Small intestine (tissue), 7 donors: ENCODE results near the gene RBM48. TPM values are rescaled to one million over a fixed set of nuclear protein-coding genes. Genes with fewer than 3 reads are reported as not detected.
A peak's percentile ranks its signal among the peaks of the same experiment; 100 is the strongest.
"Not testable (repeated sequence)": the region's sequence is repeated elsewhere in the genome, so short reads cannot be mapped to it uniquely, and the experiment has no call there.

ENCODE experiments used
- DNase-seq, 2 donors: peaks; one replicate each; pipeline versions ENCODE4 v3.0.0 to v3.0.0-alpha.2; 2013
- FAIRE-seq: peaks from 2 replicates; lab custom pipeline; 2012; peaks lifted over from hg19 to GRCh38; lab: Jason Lieb, UNC
- H3K27ac ChIP-seq, 3 donors: one replicate each; pipeline ENCODE4 v1.5.1; 2013; ENCODE audit warnings: low read length in 2 of 3, mild to moderate bottlenecking in 2 of 3, control low read depth in 1 of 3, inconsistent platforms in 1 of 3, low read depth in 1 of 3, moderate library complexity in 1 of 3
- H3K27me3 ChIP-seq, 3 donors: one replicate each; pipeline ENCODE4 v1.6.1; 2013; ENCODE audit warnings: low read length in 3 of 3, inconsistent platforms in 1 of 3; ENCODE audit not compliant: control insufficient read depth in 3 of 3, insufficient read depth in 3 of 3
- H3K36me3 ChIP-seq, 3 donors: one replicate each; pipeline ENCODE4 v1.6.1; 2013; ENCODE audit warnings: low read length in 3 of 3, inconsistent platforms in 1 of 3, low read depth in 1 of 3, mild to moderate bottlenecking in 1 of 3, moderate library complexity in 1 of 3; ENCODE audit not compliant: control insufficient read depth in 3 of 3, insufficient read depth in 2 of 3
- H3K4me1 ChIP-seq, 3 donors: one replicate each; pipeline ENCODE4 v1.6.1; 2013; ENCODE audit warnings: low read length in 2 of 3, inconsistent platforms in 1 of 3, low read depth in 1 of 3, mild to moderate bottlenecking in 1 of 3, moderate library complexity in 1 of 3; ENCODE audit not compliant: control insufficient read depth in 3 of 3, insufficient read depth in 2 of 3
- H3K4me3 ChIP-seq, 3 donors: one replicate each; pipeline ENCODE4 v1.5.1; 2013; ENCODE audit warnings: low read length in 3 of 3, control low read depth in 1 of 3, inconsistent platforms in 1 of 3, low read depth in 1 of 3, mild to moderate bottlenecking in 1 of 3, moderate library complexity in 1 of 3
- H3K9me3 ChIP-seq, 2 donors: one replicate each; pipeline ENCODE4 v1.6.1; 2013; ENCODE audit warnings: low read depth in 1 of 2, low read length in 1 of 2; ENCODE audit not compliant: control insufficient read depth in 2 of 2, insufficient read depth in 1 of 2
- WGBS, 3 donors: extraction: QIAGEN DNeasy Blood & Tissue Kit; methylation state at CpG; one replicate each; pipeline ENCODE4 v1.1.7; 2013; 5-methylcytosine and 5-hydroxymethylcytosine counted together
- polyA plus RNA-seq, 4 donors: library from polyadenylated mRNA; stranded (reverse) in 3 of 4; unstranded in 1 of 4; fragments of 200-250 nt in 3 of 4; fragments of 120-200 nt in 1 of 4; gene quantifications; one replicate each; pipeline versions ENCODE4 v1.2.1 to v1.2.3, GENCODE V29; 2013
- donor health status: healthy with polysubstance abuse.
- donor health status: control.
- donor health status: control.
- donor health status: Bipolar disorder and iron deficiency.
- donor health status: healthy.

The RBM48 gene
- polyA plus RNA-seq, 4 donors: 6.4 to 15.9 (median 7.1) TPM

DNA sequence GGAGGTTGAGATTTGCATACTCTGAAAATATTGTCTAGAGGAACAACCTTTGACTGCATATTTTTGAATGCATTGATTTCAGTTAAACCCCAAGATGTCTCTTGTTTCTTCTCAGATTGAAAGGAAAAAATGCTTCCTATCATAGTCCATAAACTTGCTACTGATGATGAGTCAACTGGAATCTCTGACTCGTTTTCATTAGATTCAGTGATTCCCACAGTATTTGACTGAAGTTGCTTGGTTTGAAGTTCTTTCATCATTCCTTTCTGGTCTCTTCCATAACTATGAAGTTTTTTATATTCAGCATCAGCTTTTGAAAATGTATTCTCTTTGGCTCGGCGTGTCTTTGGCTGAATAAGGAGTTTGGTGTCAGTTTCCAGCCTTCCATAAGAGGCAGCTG lies 11.0 kb upstream of the RBM48 start:
- FAIRE-seq: no peak

DNA sequence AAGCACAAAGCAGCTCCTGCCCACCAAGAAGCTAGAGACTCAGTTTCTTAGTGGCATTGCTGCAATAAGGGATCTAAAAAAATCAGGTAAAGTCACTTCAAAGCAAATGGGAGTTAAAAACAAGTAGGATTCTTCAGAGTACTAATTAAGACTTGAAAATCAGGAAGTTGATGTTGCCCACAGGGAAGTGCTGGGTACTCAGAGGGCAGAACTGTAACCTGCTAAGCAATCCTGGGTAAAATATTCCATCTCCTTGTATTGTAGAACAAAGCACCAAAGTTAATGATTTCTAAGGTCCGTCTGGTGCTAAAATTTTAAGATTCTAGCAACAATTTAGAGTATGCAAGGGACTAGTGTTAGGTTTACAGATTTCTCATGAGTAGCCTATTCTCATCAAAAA lies 8.6 kb upstream of the RBM48 start:
- H3K4me1 ChIP-seq: no peaks in the 10 kb centered on the region
- WGBS, 3 donors: 72 to 87% (median 84%) methylated on average over 1 of the region's 1 CpG
- no peak overlapping the region for H3K4me3 ChIP-seq
- no peaks in the 10 kb centered on the region for H3K9me3 ChIP-seq
- DNase-seq: no peak
- no peak for FAIRE-seq
- H3K27me3 ChIP-seq: no peaks in the 10 kb centered on the region
- H3K36me3 ChIP-seq: peaks cover 2 to 15% (median 14%) of the 10 kb centered on the region in 3 donors
- H3K27ac ChIP-seq: no peak overlapping the region

More for the DNA sequence above, 11.0 kb upstream of the RBM48 start:
- no peaks in the 10 kb centered on the region for H3K4me1 ChIP-seq
- no peak overlapping the region for H3K4me3 ChIP-seq
- H3K36me3 ChIP-seq: peaks cover 2 to 17% (median 15%) of the 10 kb centered on the region in 3 donors
- 87 to 94% (median 90%) methylated on average over 3 of the region's 3 CpGs for WGBS, 3 donors
- H3K27me3 ChIP-seq: no peaks in the 10 kb centered on the region
- no peaks in the 10 kb centered on the region for H3K9me3 ChIP-seq
- no peak overlapping the region for H3K27ac ChIP-seq
- no peak for DNase-seq

DNA sequence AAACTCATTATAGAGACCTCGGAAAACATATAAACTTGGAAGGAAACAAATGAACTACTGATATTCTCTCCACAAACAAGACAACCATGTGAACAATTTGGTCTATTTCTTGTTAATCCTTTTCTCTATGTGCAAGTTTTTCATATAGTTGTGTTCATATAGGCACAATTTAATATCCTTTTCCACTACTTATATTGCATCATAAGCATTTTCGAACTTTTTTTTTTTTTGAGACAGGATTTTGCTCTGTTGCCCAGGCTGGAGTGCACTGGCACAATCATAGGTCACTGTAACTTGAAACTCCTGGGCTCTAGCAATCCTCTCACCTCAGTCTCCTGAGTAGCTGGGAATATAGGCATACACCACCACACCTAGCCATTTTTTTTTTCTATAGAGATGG lies 5.5 kb upstream of the RBM48 start:
- no peak for FAIRE-seq
- WGBS, 3 donors: 89 to 94% (median 92%) methylated on average over 2 of the region's 2 CpGs

DNA sequence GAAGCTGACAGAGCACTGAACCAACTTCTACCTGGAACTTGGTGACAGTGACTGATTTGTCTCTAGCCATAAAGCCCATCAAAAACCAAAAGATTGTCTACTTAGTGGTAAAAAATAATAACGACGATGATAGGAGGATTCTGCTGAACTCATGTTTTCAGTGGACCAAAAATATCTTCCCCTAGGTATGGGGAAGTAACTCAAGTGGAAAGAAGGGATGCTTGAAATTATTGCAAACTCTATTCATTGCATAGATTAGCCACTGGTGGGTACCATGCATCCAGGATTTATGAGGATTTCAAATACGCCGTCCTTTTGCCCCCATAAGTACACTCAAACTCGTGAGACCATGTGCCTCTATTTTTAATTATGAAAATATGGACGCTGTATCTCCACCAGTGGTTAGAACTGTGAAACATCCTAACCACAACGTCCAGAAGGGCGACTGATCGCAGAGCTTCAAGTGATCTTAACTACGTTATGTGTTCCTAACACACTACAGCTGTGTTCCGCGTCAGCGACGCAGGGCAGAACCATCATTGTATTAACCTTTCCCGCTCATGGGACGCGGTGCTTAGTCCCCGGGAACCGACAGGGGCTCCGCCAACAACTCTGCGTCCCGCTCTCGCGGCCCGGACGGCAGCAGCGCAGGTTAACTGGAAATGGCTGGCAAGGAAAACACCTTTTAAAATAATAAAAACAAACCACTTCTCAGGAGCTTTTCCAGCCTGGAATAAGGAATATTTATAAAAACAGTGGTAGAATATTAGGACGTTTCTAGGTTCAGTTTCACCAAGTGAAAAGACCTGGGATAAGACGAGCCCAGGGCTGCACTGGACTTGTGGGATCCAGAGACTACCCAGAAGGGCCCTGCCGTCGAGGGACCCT lies 1.1 kb upstream of the RBM48 start:
- peaks cover 3 to 12% (median 6%) of the 10 kb centered on the region in 3 donors for H3K36me3 ChIP-seq
- H3K9me3 ChIP-seq: no peaks in the 10 kb centered on the region
- H3K27ac ChIP-seq: peak overlapping the region; percentile 85 to 91 (median 88)
- FAIRE-seq (no peak), DNase-seq (peak; percentile 57 to 74)
- H3K4me1 ChIP-seq: peaks cover 0 to 7% (median 3%) of the 10 kb centered on the region in 3 donors
- WGBS, 3 donors: 0 to 1% (median 0%) methylated on average over 31 of the region's 31 CpGs
- H3K4me3 ChIP-seq: peak overlapping the region; percentile 53 to 95 (median 94)
- no peaks in the 10 kb centered on the region for H3K27me3 ChIP-seq

More for the DNA sequence above, 5.5 kb upstream of the RBM48 start:
- H3K27me3 ChIP-seq: no peaks in the 10 kb centered on the region
- H3K9me3 ChIP-seq: no peaks in the 10 kb centered on the region
- peaks cover 0 to 7% (median 7%) of the 10 kb centered on the region in 3 donors for H3K36me3 ChIP-seq
- H3K4me1 ChIP-seq: peaks cover 0 to 4% (median 3%) of the 10 kb centered on the region in 3 donors
- H3K4me3 ChIP-seq: no peak overlapping the region
- no peak overlapping the region for H3K27ac ChIP-seq
- DNase-seq: no peak

DNA sequence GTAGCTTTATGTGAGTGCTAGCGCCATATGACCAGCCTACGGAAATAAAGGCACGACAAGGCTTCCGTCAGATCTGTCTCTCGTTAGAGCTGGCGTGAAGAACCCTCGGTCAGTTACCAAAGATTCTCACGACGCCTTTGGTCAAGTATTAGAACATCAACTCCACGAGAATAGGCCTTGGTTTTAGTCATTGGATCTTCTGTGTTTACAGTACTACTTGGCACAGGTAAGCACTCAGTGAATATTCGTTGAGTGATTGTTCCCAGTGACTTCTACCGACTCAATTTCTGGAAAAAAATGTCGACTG lies 316 bp downstream of the RBM48 start:
- H3K9me3 ChIP-seq: no peaks in the 10 kb centered on the region

DNA sequence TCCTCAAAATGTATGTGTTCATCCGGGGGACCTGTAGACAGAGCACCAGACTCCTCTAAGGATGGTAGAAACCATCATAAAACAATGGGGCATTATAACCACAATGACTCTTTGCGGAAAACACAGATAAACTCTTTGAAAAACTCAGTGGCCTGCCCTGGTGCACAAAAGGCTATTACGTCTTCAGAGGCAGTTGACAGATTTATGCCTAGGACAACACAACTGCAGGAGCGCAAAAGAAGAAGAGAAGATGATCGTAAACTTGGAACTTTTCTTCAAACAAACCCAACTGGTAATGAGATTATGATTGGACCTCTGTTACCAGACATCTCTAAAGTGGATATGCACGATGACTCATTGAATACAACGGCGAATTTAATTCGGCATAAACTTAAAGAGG lies 6.0 kb downstream of the RBM48 start:
- Histone ChIP-seq H3K4me3 (no peak overlapping the region), H3K9me3 (no peaks in the 10 kb centered on the region), H3K36me3 (peaks cover 11 to 31% (median 31%) of the 10 kb centered on the region in 3 donors), H3K4me1 (no peaks in the 10 kb centered on the region), H3K27ac (no peak overlapping the region), H3K27me3 (no peaks in the 10 kb centered on the region)
- DNase-seq: no peak
- no peak for FAIRE-seq
- WGBS, 3 donors: 92 to 97% (median 93%) methylated on average over 9 of the region's 9 CpGs

More for the DNA sequence above, 316 bp downstream of the RBM48 start:
- H3K4me1 ChIP-seq: peaks cover 0 to 7% (median 3%) of the 10 kb centered on the region in 3 donors
- peak overlapping the region; percentile 82 to 97 (median 86) for H3K27ac ChIP-seq
- FAIRE-seq: no peak
- H3K36me3 ChIP-seq: peaks cover 5 to 14% (median 13%) of the 10 kb centered on the region in 3 donors
- H3K4me3 ChIP-seq: peak overlapping the region; percentile 52 to 94 (median 78)
- H3K27me3 ChIP-seq: no peaks in the 10 kb centered on the region
- DNase-seq: no peak
- WGBS, 3 donors: 0% methylated on average over 13 of the region's 13 CpGs

DNA sequence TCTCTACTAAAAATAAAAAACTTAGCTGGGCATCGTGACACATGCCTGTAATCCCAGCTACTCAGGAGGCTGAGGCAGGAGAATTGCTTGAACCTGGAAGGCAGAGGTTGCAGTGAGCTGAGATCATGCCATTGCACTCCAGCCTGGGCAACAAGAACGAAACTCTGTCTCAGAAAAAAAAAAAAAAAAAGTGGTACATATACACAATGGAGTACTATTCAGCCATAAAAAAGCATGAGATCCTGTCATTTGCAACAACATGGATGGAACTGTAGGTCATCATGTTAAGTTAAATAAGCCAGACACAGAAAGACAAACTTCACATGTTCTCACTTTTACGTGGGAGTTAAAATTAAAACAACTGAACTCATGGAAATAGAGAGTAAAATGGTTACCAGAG lies 14.9 kb downstream of the RBM48 start:
- H3K4me3 ChIP-seq, H3K4me1 ChIP-seq, H3K27me3 ChIP-seq, FAIRE-seq, H3K36me3 ChIP-seq, H3K9me3 ChIP-seq, H3K27ac ChIP-seq, DNase-seq: not testable (repeated sequence)
- WGBS, 3 donors: 87 to 98% (median 93%) methylated on average over 3 of the region's 3 CpGs

DNA sequence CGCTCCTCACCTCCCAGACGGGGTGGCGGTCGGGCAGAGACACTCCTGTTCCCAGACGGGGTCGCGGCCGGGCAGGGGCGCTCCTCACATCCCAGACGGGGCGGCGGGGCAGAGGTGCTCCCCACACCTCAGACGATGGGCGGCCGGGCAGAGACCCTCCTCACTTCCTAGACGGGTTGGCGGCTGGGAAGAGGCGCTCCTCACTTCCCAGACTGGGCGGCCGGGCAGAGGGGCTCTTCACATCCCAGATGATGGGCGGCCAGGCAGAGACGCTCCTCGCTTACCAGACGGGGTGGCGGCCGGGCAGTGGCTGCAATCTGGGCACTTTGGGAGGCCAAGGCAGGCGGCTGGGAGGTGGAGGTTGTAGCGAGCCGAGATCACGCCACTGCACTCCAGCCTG lies 16.5 kb downstream of the RBM48 start:
- H3K4me3 ChIP-seq, DNase-seq, H3K4me1 ChIP-seq, H3K27ac ChIP-seq, H3K9me3 ChIP-seq, H3K27me3 ChIP-seq, FAIRE-seq, H3K36me3 ChIP-seq: not testable (repeated sequence)
- WGBS, 3 donors: 95 to 98% (median 96%) methylated on average over 27 to 30 of the region's 30 CpGs
